Fibroblast of skin of right biceps (primary cell): ENCODE results near the gene PTGES2.
"Not testable (repeated sequence)": the region's sequence is repeated elsewhere in the genome, so short reads cannot be mapped to it uniquely, and the experiment has no call there.

ENCODE experiments used
- DNase-seq: peaks from one replicate; pipeline ENCODE4 v3.0.0-alpha.2; 2013

PTGES2 gene

DNA sequence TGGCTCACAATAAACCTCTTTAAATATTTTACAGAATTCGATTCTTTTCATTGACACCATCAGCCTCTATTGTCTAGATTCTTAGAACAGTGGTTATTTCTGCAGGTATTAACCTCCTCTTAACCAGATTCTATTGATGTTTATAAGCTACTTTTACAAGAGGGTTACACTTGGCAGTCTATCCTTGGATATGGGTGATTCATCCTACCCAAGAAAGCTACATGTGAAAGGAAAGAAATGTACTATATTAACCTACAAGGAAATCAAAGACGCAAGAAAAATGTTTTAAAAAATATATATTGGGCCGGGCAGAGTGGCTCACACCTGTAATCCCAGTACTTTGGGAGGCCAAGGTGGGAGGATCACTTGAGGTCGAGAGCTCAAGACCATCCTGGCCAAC, 42.8 kb downstream of the PTGES2 start:
- no peak for DNase-seq

- DNase-seq: no peak
Measured at GRCh38 chr9:128082151-128082550, 45.4 kb downstream of the PTGES2 start.

DNA sequence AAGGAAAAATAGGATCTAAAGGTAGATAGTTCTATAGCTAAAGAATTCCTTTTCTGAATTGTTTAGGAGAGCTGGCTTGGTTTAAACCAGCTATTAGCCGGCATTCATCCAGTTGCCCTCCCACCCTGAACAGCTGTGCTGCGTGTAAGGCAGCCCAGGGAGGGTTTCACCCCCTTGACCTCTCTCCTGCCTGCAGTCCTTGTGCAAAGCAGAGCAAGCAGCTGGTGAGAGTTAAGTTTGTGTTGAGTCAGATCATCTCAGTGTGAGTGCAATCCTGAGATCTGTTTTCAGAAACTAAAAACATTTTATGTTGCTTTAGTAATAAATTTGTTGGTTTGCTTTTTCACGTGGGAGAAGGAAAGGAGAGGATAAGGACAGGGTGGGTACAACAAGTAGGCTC, 46.5 kb downstream of the PTGES2 start:
- peak; percentile 69 for DNase-seq

- DNase-seq: no peak
Measured at GRCh38 chr9:128080206-128080605, 47.3 kb downstream of the PTGES2 start.

GRCh38 chr9:128078504-128079434, 48.8 kb downstream of the PTGES2 start:
- DNase-seq: peak; percentile 40

GRCh38 chr9:128077847-128078503, 49.6 kb downstream of the PTGES2 start:
- no peak for DNase-seq

- DNase-seq: no peak
Measured at GRCh38 chr9:128073253-128073886, 54.2 kb downstream of the PTGES2 start.

DNA sequence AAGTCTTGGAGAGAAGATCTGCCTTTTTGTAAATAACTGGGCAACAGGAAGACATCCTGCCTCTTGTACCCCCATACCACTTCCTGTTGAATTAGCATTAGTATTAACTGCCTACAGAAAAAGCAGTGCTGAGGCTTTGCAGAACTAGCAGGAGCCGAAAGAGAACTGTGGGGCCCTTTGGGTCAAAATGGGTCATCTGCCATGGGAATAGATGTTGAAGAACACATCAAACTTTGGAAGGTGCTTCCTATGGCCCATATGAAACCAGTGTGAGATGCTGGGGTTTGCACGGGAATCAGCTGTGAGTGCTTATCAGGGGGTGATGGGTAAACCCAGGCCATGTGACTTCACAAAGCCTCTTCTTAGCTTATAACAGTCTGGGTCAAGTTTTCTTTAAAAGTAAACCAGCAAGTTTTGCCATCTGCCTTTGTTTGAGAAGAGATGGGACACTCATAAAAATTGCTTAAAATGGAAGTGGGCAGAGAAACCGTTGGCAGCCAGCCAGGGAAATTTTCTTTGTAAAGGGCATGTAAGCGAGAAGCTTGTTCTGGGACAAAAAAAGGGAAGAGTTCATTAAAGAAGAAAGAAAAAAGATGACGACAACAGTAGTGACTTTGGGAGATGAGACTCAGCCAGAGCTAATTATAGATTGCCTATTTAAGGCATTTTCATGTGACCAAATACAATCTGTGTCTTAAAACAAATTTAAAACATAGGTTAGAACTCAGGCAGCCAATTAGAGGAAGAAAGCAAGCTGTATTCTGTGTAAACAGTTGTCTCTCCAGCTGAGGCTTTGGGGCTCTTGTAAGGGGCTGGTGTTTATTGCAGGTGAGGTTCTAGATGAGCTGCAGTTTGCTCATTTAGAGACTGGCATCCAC, 55.1 kb downstream of the PTGES2 start:
- peak; percentile 77 for DNase-seq

GRCh38 chr9:128071475-128071874, 56.1 kb downstream of the PTGES2 start:
- not testable (repeated sequence) for DNase-seq

DNA sequence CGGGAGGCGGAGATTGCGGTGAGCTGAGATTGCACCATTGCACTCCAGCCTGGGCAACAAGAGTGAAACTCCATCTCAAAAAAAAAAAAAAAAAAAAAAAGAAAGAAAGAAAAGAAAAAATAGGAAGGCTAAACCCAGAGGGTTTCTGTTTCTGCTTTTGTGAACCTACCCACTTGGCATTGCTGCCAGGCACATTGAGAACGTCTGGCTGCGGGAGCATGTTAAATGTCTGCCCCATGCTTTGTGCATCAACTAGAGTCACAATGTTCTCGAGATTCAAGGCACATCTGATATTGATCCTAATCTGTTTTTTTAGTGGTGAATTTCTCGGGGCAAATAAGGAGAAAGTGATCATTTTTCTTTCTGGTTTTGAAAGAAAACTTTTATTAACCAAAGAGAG, 56.7 kb downstream of the PTGES2 start:
- no peak for DNase-seq
